ENCODE data around the gene KLHL28. TPM values are rescaled to one million over a fixed set of nuclear protein-coding genes. Genes with fewer than 3 reads are reported as not detected.

The KLHL28 gene
- total and polyA plus RNA-seq, 2 donors (not counting 3 experiments of a cell fraction or from before 2014, with no cell fraction given): 2.9 to 7.3 TPM

DNA sequence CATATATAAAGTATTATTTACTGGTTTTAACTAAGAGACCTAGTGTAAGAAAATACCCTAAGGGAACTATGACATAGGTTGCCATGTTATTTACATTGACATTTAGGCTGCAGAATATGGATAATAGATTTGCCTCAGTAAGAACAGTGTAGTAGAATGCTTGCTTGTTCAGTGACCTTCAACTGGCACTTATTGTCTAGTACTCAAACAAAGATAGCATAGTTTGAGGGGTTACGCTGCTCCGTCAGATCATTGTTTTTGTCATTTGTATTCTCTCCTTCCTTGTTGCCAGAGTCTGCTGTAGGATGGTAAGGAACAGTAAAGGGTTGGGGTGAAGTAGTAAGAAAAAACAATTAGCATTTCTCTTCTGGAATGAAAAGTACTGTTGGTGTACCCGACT lies 33.4 kb upstream of the KLHL28 start:
- dilution Hi-C loops (cut with MboI; ENCODE audit: extremely low pct_ligation_motif_present, low sequenced_read_pairs) (no loop called here), intact Hi-C loops (cut with micrococcal nuclease) (no loop called here)
- DNase-seq (ENCODE audit: low read depth, low spot score) (no peak), FAIRE-seq (no peak)
- Histone ChIP-seq H3K4me2 (ENCODE audit: insufficient read depth, low read length) (no peak overlapping the region), H3K4me1 (ENCODE audit: control insufficient read depth, extremely low read depth, insufficient read depth, low read length) (no peaks in the 10 kb centered on the region), H3K79me2 (ENCODE audit: control insufficient read depth, insufficient read depth, low read length) (peaks cover 2% of the 10 kb centered on the region), H3K36me3 (ENCODE audit: control insufficient read depth in 2 of 2, extremely low read depth in 1 of 2, insufficient read depth in 2 of 2, low read length in 2 of 2) (peaks cover 2% of the 10 kb centered on the region in 2 experiments), H4K20me1 (replicated peaks; ENCODE audit: control insufficient read depth, extremely low read depth, insufficient read depth, low read length) (no peaks in the 10 kb centered on the region), H3K4me3 (replicated peaks in 1 of 3; ENCODE audit: insufficient read depth in 1 of 3, low read depth in 1 of 3, low read length in 3 of 3) (no peak overlapping the region), H2AFZ (ENCODE audit: low read depth, low read length) (no peak overlapping the region), H3K27me3 (ENCODE audit: control insufficient read depth in 2 of 2, insufficient read depth in 2 of 2, low read length in 2 of 2) (no peaks in the 10 kb centered on the region), H3K27ac (ENCODE audit: insufficient read depth, low read depth, low read length) (no peak overlapping the region), H3K9me3 (replicated peaks; ENCODE audit: control insufficient read depth, insufficient read depth, low read length) (no peaks in the 10 kb centered on the region), H3K9me1 (replicated peaks; ENCODE audit: control insufficient read depth, extremely low read depth, insufficient read depth, low read length) (no peaks in the 10 kb centered on the region), H3K9ac (replicated peaks; ENCODE audit: extremely low read depth, insufficient read depth, low read length) (no peak overlapping the region)
- no TSS peak for BruUV-seq (replicated peaks)
- ChIA-PET CTCF (interaction anchor here (1.1 kb wide), 1 partner anchor 15 kb away, joined by 3 read pairs; no protein-coding TSS in a partner anchor), POLR2A (no interaction called here)
- TF ChIP-seq POLR2AphosphoS5 (IDR thresholded peaks at IDR 0.05; ENCODE audit: insufficient read depth, low read depth, low read length) (no peak), POLR2A (IDR thresholded peaks at IDR 0.05; ENCODE audit: low read depth, low read length) (no peak), JUN (IDR thresholded peaks at IDR 0.05; ENCODE audit: borderline replicate concordance, insufficient read depth, insufficient read length, low read depth) (no peak), FOS (IDR thresholded peaks at IDR 0.05; ENCODE audit: borderline replicate concordance, insufficient read depth, low read length) (no peak), MYC (IDR thresholded peaks at IDR 0.05; ENCODE audit: low read depth, low read length) (no peak), EZH2 (IDR thresholded peaks at IDR 0.05; ENCODE audit: borderline replicate concordance, low read depth, low read length, severe bottlenecking) (no peak), GATA2 (IDR thresholded peaks at IDR 0.05; ENCODE audit: insufficient read depth, insufficient read length, low read depth, low read length) (no peak)
- TF ChIP-seq, protein P1, sequence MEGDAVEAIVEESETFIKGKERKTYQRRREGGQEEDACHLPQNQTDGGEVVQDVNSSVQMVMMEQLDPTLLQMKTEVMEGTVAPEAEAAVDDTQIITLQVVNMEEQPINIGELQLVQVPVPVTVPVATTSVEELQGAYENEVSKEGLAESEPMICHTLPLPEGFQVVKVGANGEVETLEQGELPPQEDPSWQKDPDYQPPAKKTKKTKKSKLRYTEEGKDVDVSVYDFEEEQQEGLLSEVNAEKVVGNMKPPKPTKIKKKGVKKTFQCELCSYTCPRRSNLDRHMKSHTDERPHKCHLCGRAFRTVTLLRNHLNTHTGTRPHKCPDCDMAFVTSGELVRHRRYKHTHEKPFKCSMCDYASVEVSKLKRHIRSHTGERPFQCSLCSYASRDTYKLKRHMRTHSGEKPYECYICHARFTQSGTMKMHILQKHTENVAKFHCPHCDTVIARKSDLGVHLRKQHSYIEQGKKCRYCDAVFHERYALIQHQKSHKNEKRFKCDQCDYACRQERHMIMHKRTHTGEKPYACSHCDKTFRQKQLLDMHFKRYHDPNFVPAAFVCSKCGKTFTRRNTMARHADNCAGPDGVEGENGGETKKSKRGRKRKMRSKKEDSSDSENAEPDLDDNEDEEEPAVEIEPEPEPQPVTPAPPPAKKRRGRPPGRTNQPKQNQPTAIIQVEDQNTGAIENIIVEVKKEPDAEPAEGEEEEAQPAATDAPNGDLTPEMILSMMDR (IDR thresholded peaks at IDR 0.05; ENCODE audit: extremely low read depth in 1 of 2, insufficient read depth in 1 of 2, low read depth in 1 of 2, low read length in 2 of 2): no peak
- TF ChIP-seq, protein P2, sequence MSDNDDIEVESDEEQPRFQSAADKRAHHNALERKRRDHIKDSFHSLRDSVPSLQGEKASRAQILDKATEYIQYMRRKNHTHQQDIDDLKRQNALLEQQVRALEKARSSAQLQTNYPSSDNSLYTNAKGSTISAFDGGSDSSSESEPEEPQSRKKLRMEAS (IDR thresholded peaks at IDR 0.05; ENCODE audit: insufficient read depth, insufficient read length): no peak

All from endothelial cell of umbilical vein (primary cell).